Stimulated activated CD4-positive, alpha-beta T cell treated with anti-CD3 and anti-CD28 coated beads, Interleukin-1b, Interleukin-23, amount 100 ng/mL, for 24 hours (primary cell): Measurements from ENCODE around the gene ENTPD8.
"Not testable (repeated sequence)": the region's sequence is repeated elsewhere in the genome, so short reads cannot be mapped to it uniquely, and the experiment has no call there.

Source experiments
- DNase-seq, 4 experiments: peaks; one replicate each; pipeline ENCODE4 v3.0.0-alpha.2; 2020; ENCODE audit warnings: low read depth in 4 of 4, low spot score in 1 of 4

The ENTPD8 gene

DNA sequence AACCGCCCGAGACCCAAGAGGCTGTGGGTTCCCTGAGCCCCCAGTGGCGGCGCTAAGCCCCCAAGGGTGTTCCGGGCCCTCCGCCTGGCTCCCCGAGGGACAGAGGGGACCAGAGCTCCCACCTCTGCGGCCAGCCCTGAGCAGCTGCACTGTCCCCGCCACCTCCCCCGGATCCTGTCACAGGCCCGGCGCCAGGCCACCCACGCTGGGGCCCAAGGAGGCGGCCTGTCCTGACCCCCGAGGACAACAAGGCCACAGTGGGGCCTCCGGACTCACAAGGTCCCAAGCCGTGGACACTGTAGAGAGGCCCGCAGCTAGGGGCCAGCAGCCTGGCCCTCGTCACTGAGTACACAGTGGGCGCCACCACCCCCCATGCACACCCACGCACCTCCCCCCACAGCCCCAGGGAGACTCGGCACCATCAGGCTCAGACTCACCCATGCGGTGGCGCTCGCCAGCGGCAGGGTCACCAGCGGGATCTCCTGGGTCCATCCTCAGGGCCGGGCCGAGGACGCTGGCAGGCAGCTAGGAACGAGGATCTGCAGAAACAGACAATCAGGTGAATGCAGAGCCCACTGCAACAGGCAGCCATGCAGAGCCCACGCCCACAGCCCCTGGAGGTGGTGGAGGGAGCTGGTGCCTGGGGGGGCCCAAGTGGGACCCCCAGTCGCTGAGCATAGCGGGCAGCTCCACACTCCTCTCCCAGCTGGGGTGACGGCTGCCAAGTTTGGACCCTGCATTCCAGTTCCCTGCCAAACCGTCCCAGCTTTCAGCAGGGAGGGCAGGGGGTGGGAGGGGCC is 46.1 kb downstream of the ENTPD8 start:
- no peak for DNase-seq

DNA sequence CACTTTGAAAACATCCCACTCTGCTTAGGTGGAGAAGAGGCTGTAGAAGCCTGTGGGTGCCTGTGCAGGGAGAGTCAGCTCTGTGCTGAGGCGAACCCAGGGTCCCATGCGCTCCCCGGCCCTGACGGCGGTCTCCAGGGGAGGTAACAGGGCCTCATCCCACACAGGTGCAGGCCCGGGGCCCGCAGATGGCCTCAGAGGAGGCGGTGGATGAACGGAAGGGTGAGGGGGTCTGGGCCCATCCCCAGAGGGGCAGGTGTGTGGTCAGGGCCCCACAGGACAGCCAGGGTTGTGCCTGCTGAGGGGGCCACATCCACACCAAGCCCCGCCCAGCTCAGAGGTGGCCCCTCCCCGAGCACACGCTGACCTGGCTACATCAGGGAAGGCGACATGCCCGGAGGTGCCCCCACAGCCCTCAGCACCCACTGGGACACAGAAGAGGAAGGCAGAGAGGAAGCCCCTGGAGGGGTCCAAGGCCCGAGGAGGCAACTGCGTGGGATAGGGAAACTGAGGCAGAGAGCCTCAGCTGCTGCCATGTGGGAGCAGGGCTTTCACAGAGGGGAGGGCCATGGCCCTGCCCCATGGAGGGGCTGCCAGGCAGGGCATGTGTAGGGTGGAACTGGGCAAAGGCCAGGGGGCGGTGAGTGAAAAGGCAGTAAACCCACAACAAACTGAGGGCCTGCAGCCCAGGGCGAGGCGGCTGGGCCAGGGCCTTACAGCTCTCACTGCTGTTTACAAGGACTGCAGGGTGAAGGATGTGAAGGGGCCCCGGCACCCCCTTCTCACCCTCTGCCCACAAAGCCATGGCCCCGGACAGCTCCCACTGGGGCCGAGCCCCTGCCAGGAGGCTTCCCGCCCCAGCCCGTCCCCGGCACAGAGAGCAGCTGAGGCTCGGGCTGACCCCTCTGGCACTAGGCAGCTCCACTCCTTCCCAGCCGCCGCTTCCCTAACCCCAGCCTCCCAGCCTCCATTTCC is 47.7 kb downstream of the ENTPD8 start:
- no peak for DNase-seq

DNA sequence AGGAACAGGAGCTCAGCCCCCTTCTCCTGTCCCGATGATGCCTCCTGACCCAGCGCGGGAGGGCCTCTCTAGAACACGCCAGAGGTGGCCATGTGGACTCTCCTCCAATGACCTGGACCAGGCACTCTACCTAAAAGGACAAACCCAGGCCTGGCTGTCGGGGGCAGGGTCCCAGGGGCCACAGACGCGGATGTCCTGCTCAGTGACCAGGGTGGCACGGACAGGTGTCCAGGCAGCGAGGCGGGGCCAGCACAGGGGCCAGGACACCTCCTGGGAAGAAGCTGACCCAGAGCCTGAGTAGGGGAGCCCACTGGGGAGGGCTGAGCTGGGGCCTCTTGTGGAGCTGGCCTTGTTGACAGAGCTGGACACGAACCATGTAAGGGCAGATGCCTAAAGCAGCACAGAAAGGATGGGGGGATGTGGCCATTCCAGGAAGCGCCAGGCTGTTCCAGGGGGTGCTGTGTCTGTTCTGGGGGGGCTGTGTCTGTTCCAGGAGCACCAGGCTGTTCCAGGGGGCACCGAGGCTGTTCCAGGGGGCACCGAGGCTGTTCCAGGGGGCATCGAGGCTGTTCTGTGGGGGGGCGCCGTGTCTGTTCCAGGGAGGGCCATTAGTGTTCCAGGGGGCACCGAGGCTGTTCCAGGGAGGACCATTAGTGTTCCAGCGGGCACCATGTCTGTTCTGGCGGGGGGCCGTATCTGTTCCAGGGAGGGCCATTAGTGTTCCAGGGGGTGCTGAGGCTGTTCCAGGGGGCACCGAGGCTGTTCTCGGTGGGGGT is 48.7 kb downstream of the ENTPD8 start:
- no peak for DNase-seq

DNA sequence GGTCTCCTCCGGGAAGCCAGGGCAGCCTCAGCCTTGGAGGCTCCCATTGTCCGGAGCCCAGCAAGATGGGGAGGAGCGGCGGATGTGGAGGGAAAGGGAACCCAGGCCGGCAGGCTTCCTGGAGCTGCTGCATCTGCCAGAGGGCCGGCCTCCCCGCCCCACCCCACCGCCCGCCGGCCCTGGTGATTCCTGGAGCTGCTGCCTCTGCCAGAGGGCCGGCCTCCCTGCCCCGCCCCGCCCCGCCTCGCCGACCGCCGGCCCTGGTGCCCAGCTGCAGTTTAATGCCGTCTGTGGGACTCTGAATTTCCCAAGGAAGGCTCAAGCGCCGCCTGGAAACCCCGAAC is 49.8 kb downstream of the ENTPD8 start:
- DNase-seq: no peak

DNA sequence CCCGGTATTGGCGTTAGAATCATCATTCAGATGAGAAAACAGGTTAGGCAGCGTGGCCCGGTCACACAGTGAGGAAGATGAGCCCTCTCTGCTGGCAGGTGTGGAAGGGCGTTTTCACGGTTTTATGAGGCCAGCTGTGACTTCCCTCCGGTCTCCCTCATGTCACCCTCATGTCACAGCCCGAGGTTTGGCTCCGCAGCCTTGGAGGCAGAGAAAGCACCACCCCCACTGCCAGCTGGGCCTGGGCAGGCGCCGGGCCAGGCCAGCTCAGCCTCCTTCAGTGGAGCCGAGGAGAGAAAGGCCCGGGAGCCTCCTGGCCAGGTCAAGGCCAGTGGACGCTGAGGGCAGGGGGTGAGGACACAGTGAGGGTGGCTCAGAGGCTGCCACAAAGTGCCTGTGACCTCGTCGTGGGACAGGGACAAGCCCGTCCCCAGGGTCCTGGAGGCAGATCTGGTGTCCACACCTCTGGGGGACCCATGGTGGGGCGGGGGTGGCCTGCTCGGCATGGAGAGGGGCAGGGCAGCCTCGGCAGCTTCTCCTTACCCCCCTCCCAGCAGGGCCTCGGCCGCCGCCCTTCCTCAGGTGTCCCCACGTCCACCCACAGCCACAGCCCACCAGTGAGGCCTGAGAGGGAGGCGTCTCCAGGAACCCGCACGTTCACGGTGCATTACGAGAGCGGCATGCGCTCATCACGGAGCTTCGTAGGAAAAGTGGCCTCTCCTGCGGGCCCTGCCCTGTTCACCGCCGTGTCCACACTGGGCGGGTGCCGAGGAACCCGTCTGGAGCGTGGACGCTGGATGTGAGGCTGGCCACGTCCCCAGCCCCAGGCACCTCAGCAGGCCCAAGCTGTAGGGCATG is 50.4 kb downstream of the ENTPD8 start:
- no peak for DNase-seq

DNA sequence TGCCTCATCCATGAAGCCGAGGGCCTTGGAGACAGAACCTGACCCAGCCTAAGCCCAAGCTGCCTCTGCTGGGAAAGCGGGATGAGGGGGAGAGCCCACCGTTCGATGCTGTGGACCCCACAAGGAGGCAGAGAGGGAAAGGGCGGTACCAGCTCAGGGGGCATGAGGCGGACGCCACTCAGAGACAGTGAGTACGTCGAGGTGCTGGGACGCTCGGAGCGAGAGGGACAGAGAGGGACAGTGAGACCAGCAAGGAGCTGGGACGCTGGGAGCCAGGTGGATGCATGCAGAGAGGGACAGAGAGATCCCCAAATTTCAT is 51.8 kb downstream of the ENTPD8 start:
- DNase-seq: no peak

DNA sequence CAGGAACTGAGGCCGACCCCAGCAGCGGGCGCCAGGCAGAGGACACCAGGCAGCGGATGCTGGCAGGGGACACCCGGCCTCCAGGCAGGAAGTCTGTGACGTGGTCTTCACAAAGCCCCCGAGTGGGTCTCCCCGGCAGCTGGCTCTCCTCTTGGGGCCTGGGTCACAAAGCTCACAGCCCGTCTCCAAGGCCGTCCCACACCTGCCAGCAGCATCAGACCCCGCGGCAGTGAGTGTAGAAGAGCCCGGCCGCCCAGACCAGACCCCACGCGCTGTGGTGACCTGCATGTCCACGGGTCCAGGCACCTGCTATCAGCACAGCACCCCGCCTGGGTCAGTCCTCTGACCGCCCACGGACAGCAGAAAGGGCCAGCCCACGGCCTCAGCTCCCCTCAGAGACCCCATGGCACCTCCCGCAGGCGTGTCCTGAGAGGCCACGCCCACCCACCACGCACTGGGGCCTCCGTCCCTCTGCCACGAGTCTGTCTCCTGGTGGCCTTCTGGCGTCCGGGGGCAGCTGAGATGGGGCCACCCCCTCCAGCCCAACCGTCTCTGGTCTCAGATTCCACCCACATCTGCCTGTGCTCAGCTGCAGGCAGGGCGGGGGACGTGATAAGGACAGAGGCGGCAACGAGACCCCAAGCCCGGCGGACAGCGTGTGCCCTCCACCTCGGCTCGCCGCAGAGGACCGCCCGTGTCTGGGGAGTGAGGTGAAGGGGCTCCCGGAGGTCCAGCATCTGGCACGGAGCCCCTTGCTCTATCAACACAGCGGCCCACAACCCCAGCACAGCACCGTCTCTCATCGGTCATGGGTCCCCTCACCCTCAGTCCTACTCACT is 52.3 kb downstream of the ENTPD8 start:
- DNase-seq: no peak

DNA sequence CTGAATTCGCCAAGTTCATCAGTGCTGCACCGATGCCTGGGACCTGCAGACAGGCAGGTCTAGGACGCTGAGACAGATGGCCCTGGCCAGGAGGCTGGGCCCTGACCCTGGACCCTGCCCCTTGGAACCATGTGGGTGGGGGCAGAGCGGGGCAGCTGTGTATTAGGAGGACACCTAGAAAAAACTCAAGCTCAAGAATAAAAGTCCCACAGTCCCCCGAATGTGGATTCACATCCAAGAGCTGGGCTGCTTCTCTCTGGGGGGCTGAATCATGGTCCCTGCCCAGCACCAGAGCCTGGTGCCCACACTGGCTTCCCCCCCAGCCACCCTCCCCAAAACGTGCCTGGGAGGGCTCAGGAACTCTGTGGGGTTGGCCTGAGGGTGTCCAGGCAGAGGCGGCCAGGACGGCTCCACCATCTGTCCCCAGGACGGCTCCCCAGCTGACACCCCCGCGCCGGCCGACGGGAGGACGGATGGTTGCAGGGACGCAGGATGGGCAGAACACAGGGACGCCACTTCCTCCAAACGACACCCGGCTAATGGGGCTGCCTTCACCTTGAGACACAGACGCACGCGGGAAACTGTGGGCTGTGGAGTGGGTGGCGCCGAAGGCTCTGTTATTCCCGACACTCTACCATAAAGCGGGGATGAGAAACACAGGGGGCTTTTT is 53.1 kb downstream of the ENTPD8 start:
- no peak for DNase-seq

DNA sequence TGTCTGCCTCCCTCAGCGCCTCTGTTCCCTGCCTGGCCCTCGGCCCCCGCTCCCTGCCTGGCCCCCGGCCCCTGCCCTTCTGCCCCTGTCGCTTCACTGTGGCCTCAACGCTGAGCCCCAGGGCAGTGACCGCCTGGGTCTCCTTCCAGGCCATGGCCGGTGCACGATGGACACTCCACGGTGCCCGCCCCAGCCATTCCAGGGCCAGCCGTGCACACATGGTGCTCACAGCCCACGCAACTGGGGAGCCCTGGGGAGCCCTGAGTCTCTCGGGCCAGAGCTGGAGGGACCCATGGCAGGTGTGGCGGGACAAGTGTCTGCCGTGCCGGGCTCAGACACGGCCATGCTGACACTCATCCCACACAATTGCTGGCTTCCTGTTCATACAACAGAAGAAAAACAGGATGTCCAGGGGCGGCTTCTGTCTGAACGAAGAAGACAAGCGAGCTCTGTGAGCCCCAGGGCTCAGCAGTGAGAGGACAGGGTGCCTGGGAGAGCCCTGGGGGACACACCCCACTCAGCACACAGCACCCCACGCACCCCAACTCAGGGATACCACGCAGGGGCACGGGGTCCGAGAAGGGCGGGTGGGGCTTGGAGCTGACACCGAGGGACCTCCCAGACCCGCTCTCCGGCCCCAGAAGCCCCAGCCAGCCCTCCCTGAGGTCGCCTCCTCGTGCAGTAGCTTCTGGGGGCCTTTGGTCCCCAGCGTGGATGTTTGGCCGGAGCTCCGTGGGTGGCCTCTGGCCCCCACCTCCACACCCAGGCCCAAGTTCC is 53.9 kb downstream of the ENTPD8 start:
- DNase-seq: no peak

DNA sequence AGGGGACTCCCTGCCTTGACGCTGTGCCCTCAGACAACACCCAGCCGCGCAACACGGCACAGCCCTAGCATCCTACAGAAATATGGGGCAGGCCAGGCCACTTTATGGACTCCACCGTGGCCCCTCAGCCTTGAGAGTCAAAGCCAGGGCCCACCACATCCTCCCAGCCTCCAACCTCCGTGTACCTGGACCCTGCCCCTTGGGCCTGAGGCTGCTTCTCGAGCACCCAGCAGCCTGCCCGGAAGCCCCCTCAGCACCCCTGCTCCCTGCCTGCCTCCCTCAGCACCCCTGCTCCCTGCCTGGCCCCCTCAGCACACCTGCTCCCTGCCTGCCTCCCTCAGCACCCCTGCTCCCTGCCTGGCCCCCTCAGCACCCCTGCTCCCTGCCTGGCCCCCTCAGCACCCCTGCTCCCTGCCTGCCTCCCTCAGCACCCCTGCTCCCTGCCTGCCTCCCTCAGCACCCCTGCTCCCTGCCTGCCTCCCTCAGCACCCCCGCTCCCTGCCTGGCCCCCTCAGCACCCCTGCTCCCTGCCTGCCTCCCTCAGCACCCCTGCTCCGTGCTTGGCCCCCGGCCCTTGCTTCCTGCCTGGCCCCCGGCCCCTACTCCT is 54.5 kb downstream of the ENTPD8 start:
- DNase-seq: not testable (repeated sequence)

DNA sequence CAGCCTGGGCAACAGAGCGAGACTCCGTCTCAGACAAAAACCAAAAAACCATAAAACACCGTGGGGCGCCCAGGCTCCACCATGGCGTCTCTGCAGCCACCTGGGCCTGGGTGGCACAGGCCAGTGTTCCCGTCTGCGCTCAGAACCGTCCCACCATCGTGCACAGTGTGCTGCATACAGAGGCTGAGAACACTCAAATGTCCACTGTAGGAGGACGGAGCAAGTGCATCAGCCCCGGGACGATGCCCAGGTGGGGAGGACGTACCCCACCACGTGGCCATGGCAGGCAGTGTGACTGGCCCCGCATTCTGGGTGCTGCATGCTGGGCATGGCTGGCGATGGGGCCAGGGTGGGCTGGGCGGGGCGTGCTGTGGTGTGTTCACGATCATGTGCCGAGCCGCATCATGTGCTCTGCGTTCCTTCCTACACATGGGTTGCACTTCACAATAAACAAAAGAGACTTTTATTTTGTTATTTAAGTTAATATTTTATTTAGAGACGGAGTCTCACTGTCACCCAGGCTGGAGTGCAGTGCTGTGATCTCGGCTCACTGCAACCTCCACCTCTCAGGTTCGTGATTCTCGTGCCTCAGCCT is 56.0 kb downstream of the ENTPD8 start:
- no peak for DNase-seq
